Neural cell (in vitro differentiated cells): ENCODE measurements around the gene RSBN1.

Experiments used
- CTCF ChIP-seq: fragments of 450-650 bp; IDR thresholded peaks from 2 replicates; pipeline ENCODE4 v1.5.1; 2014; ENCODE audit warnings: antibody characterized with exemption, mild to moderate bottlenecking, moderate library complexity; ENCODE audit not compliant: poor library complexity, severe bottlenecking
- EP300 ChIP-seq: fragments of 450-650 bp; conservative IDR thresholded peaks from 2 replicates; pipeline ENCODE4 v1.6.1; 2014; ENCODE audit warnings: antibody characterized with exemption, mild to moderate bottlenecking, moderate library complexity; ENCODE audit not compliant: poor library complexity, severe bottlenecking
- EZH2 ChIP-seq: fragments of 200-600, 300-800 bp; shearing (Covaris generic), sonication (generic); IDR thresholded peaks from 2 replicates; pipeline ENCODE4 v1.6.1; 2014; ENCODE audit warnings: antibody characterized with exemption, low read length, borderline replicate concordance, mild to moderate bottlenecking; ENCODE audit not compliant: insufficient read depth, poor library complexity, severe bottlenecking
- MXI1 ChIP-seq: fragments of 450-650 bp; conservative IDR thresholded peaks from 2 replicates; pipeline ENCODE4 v1.6.1; 2014; ENCODE audit warnings: antibody characterized with exemption, mild to moderate bottlenecking; ENCODE audit not compliant: poor library complexity, severe bottlenecking
- POLR2AphosphoS5 ChIP-seq: IDR thresholded peaks from 2 replicates; pipeline ENCODE4 v1.6.1; 2012
- RAD21 ChIP-seq: fragments of 450-650 bp; conservative IDR thresholded peaks from 2 replicates; pipeline ENCODE4 v1.6.1; 2014; ENCODE audit warnings: antibody characterized with exemption, mild to moderate bottlenecking, moderate library complexity
- TAF1 ChIP-seq: IDR thresholded peaks from 2 replicates; pipeline ENCODE4 v1.6.1; 2012; ENCODE audit warnings: low read depth
- TF ChIP-seq, protein P1 (sequence below): IDR thresholded peaks from 2 replicates; pipeline ENCODE4 v1.6.1; 2012; ENCODE audit warnings: borderline replicate concordance

GRCh38 chr1:113734357-113735055, 77.8 kb downstream of the RSBN1 start:
- TF ChIP-seq RAD21: no peak
- no peak for TF ChIP-seq CTCF
- no peak for TF ChIP-seq EP300
- TF ChIP-seq TAF1: no peak
- no peak for TF ChIP-seq POLR2AphosphoS5
- TF ChIP-seq MXI1: no peak
- no peak for TF ChIP-seq EZH2
- TF ChIP-seq, protein P1, sequence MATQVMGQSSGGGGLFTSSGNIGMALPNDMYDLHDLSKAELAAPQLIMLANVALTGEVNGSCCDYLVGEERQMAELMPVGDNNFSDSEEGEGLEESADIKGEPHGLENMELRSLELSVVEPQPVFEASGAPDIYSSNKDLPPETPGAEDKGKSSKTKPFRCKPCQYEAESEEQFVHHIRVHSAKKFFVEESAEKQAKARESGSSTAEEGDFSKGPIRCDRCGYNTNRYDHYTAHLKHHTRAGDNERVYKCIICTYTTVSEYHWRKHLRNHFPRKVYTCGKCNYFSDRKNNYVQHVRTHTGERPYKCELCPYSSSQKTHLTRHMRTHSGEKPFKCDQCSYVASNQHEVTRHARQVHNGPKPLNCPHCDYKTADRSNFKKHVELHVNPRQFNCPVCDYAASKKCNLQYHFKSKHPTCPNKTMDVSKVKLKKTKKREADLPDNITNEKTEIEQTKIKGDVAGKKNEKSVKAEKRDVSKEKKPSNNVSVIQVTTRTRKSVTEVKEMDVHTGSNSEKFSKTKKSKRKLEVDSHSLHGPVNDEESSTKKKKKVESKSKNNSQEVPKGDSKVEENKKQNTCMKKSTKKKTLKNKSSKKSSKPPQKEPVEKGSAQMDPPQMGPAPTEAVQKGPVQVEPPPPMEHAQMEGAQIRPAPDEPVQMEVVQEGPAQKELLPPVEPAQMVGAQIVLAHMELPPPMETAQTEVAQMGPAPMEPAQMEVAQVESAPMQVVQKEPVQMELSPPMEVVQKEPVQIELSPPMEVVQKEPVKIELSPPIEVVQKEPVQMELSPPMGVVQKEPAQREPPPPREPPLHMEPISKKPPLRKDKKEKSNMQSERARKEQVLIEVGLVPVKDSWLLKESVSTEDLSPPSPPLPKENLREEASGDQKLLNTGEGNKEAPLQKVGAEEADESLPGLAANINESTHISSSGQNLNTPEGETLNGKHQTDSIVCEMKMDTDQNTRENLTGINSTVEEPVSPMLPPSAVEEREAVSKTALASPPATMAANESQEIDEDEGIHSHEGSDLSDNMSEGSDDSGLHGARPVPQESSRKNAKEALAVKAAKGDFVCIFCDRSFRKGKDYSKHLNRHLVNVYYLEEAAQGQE: no peak
